Transverse colon (tissue), 4 donors: ENCODE data around the gene PCDHAC1. TPM values are rescaled to one million over a fixed set of nuclear protein-coding genes. Genes with fewer than 3 reads are reported as not detected.

Experiments
- DNase-seq: peaks from one replicate; pipeline ENCODE4 v3.0.0-alpha.2; 2019
- H3K27ac ChIP-seq, 4 donors: fragments of 200-600 bp; sonication (generic); 2 replicates each; pipeline ENCODE4 v1.5.1; 2016 to 2018; ENCODE audit warnings: inconsistent platforms in 4 of 4
- H3K27me3 ChIP-seq: fragments of 200-600 bp; sonication (generic); 2 replicates; pipeline ENCODE4 v1.5.1; 2017; ENCODE audit warnings: inconsistent platforms
- H3K36me3 ChIP-seq, 4 donors: fragments of 200-600 bp; sonication (generic); 2 replicates each; pipeline ENCODE4 v1.5.1; 2017 to 2019; ENCODE audit warnings: inconsistent platforms in 4 of 4
- H3K4me1 ChIP-seq, 4 donors: fragments of 200-600 bp; sonication (generic); 2 replicates each; pipeline ENCODE4 v1.5.1; 2017 to 2020; ENCODE audit warnings: inconsistent platforms in 4 of 4
- H3K4me3 ChIP-seq, 4 donors: fragments of 200-600 bp; sonication (generic); 1 replicate in 1 of 4; 2 replicates in 3 of 4; pipeline versions ENCODE4 v1.5.1 to v1.6.1; 2017 to 2019; ENCODE audit warnings: inconsistent platforms in 4 of 4
- H3K9me3 ChIP-seq, 2 donors: fragments of 200-600 bp; sonication (generic); 2 replicates each; pipeline ENCODE4 v1.5.1; 2017 to 2019; ENCODE audit warnings: inconsistent platforms in 2 of 2
- CTCF ChIP-seq, 5 experiments: fragments of 200-600 bp in 3 of 5; fragments of 450-650 bp in 2 of 5; sonication (generic) in 3 of 5; IDR thresholded peaks; 1 replicate in 2 of 5; 2 replicates in 3 of 5; pipeline ENCODE4 v1.5.1; 2016 to 2017; ENCODE audit warnings: antibody characterized with exemption in 5 of 5, inconsistent platforms in 3 of 5, mild to moderate bottlenecking in 2 of 5, moderate library complexity in 1 of 5
- EP300 ChIP-seq: sonication (generic); formaldehyde crosslinking; IDR thresholded peaks from one replicate; pipeline ENCODE4 v1.6.1; 2017; ENCODE audit warnings: antibody characterized with exemption, low read depth
- POLR2A ChIP-seq: fragments of 450-650 bp; IDR thresholded peaks from one replicate; pipeline ENCODE4 v1.6.1; 2016; ENCODE audit warnings: antibody characterized with exemption, mild to moderate bottlenecking, moderate library complexity
- POLR2AphosphoS5 ChIP-seq, 3 donors: sonication (generic); formaldehyde crosslinking; IDR thresholded peaks; one replicate each; pipeline ENCODE4 v1.6.1; 2016; ENCODE audit warnings: antibody characterized with exemption in 3 of 3
- WGBS, 2 donors: methylation state at CpG; one replicate each; pipeline ENCODE4 v1.1.5; 2018; ENCODE audit warnings: low coverage in 1 of 2; 5-methylcytosine and 5-hydroxymethylcytosine counted together
- in situ Hi-C, 4 donors: fragments of 200-750 bp; cut with MboI; loops; one replicate each; pipeline versions ENCODE4 v1.15.0 to v1.15.1; 2017; ENCODE audit warnings: low sequenced_read_pairs in 3 of 4, low pct_ligation_motif_present in 1 of 4, low pct_unique_long_range_greater_than_20kb in 1 of 4
- intact Hi-C: fragments of 100-400 bp; cut with DNase I; formaldehyde crosslinking; loops from one replicate; pipeline ENCODE4 v1.15.1; 2023; ENCODE audit warnings: low total_unique reads
- total RNA-seq, 4 donors: library from RNA; depleted of rRNA; stranded (reverse); fragments of >200 nt; gene quantifications; one replicate each; pipeline ENCODE4 v1.1.0, GENCODE V29; 2016

Gene PCDHAC1
- total RNA-seq, 4 donors from 2014 or later = 0.37 to 0.82 (median 0.48) TPM; not detected in 1

- intact Hi-C loops (no loop called here), in situ Hi-C loops (no loop called here)
- Histone ChIP-seq H3K36me3 (no peaks in the 10 kb centered on the region), H3K9me3 (no peaks in the 10 kb centered on the region), H3K27me3 (peaks cover 18% of the 10 kb centered on the region), H3K4me3 (peak overlapping the region in 3 of 4 donors; percentile 34 to 47 (median 38)), H3K4me1 (peaks cover 0 to 5% (median 4%) of the 10 kb centered on the region in 4 donors), H3K27ac (peak overlapping the region in 1 of 4 donors; percentile 37)
- WGBS, 2 donors = 6 to 7% methylated on average over 3 to 9 of the region's 9 CpGs
- TF ChIP-seq EP300 (no peak), POLR2A (no peak), CTCF (IDR thresholded peaks at IDR 0.05) (no peak), POLR2AphosphoS5 (IDR thresholded peaks at IDR 0.05) (no peak)
- DNase-seq = no peak
These were observed 39.8 kb downstream of the PCDHAC1 start for GRCh38 chr5:140965905-140966292.

GRCh38 chr5:140966293-140967225, 40.5 kb downstream of the PCDHAC1 start, which contains the start of gene PCDHAC2:
Gene PCDHAC2, plus strand, starts transcription at chr5:140966476. Its CDS starts 291 bp downstream, at chr5:140966767.
- Histone ChIP-seq H3K27me3 (peaks cover 18% of the 10 kb centered on the region), H3K4me3 (peak within 1 kb of the TSS; percentile 25 to 47 (median 36)), H3K36me3 (no peaks in the 10 kb centered on the region), H3K27ac (peak within 1 kb of the TSS in 1 of 4 donors; percentile 37), H3K9me3 (no peaks in the 10 kb centered on the region), H3K4me1 (peaks cover 0 to 5% (median 4%) of the 10 kb centered on the region in 4 donors)
- in situ Hi-C loops = no loop called here
- no peak for TF ChIP-seq POLR2A
- no peak for TF ChIP-seq EP300
- TF ChIP-seq CTCF (IDR thresholded peaks at IDR 0.05) = no peak
- no peak for TF ChIP-seq POLR2AphosphoS5 (IDR thresholded peaks at IDR 0.05)
- WGBS, 2 donors = 8 to 24% methylated on average over 8 to 78 of the region's 80 CpGs
- intact Hi-C loops = no loop called here
- DNase-seq = no peak

- H3K36me3 ChIP-seq = no peaks in the 10 kb centered on the region
- H3K27ac ChIP-seq = no peak overlapping the region
- intact Hi-C loops (no loop called here), in situ Hi-C loops (no loop called here)
- H3K4me1 ChIP-seq = peaks cover 0 to 5% (median 4%) of the 10 kb centered on the region in 4 donors
- no peaks in the 10 kb centered on the region for H3K9me3 ChIP-seq
- peaks cover 14% of the 10 kb centered on the region for H3K27me3 ChIP-seq
- 46% methylated on average over 24 of the region's 34 CpGs; no CpG with 5 or more reads in 1 of the 2 donors for WGBS, 2 donors
- H3K4me3 ChIP-seq = peak overlapping the region in 2 of 4 donors; percentile 38 to 47
- TF ChIP-seq EP300 (no peak), CTCF (IDR thresholded peaks at IDR 0.05) (no peak), POLR2AphosphoS5 (IDR thresholded peaks at IDR 0.05) (no peak), POLR2A (no peak)
- no peak for DNase-seq
These were observed 41.3 kb downstream of the PCDHAC1 start for GRCh38 chr5:140967226-140967893.

GRCh38 chr5:140969880-140970279, 43.8 kb downstream of the PCDHAC1 start:
- TF ChIP-seq EP300 = no peak
- no peak for TF ChIP-seq POLR2AphosphoS5 (IDR thresholded peaks at IDR 0.05)
- no peak for TF ChIP-seq CTCF (IDR thresholded peaks at IDR 0.05)
- no peak for TF ChIP-seq POLR2A
- in situ Hi-C loops = no loop called here
- DNase-seq = no peak

More at GRCh38 chr5:140969880-140970279, 43.8 kb downstream of the PCDHAC1 start:
- H3K9me3 ChIP-seq = no peaks in the 10 kb centered on the region
- peaks cover 9% of the 10 kb centered on the region for H3K27me3 ChIP-seq
- H3K4me3 ChIP-seq = no peak overlapping the region
- H3K4me1 ChIP-seq = peaks cover 0 to 5% (median 4%) of the 10 kb centered on the region in 4 donors
- no peak overlapping the region for H3K27ac ChIP-seq
- no peaks in the 10 kb centered on the region for H3K36me3 ChIP-seq
- intact Hi-C loops = no loop called here
